NCI-H345 treated with DMSO at 0.1 percent for 48 hours (cell line): ENCODE measurements around the gene MOB1A.
A peak's percentile ranks its signal among the peaks of the same experiment; 100 is the strongest.
"Not testable (repeated sequence)": the region's sequence is repeated elsewhere in the genome, so short reads cannot be mapped to it uniquely, and the experiment has no call there.

Experiments
- DNase-seq: peaks from one replicate; lab custom pipeline; 2025; ENCODE audit not compliant: unreplicated experiment; lab: John Stamatoyannopoulos, UW

The MOB1A gene

DNA sequence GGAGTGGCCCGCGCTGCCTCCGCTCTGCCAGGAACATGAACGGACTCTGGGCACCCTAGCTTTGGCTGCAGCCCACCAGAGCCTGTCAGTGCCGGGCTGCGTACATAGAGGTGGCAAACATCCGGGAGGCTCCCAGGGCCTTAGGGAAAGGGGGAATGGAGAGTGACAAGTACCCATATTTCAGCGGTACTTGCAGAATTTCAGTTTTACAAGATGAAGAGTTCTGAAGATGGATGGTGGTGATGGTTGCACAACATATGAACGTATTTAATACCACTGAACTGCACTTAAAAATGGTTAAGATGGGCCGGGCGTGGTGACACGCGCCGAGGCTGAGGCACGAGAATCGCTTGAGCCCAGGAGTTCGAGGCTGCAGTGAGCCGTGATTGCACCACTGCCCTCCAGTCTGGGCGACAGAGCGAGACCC is 20.6 kb upstream of the MOB1A start:
- no peak for DNase-seq

GRCh38 chr2:74198461-74199274 is 20.0 kb upstream of the MOB1A start, which contains the start of gene MTHFD2:
MTHFD2 (plus strand) TSS chr2:74198615; CDS start chr2:74198642, 27 bp downstream.
- peak; percentile 96 for DNase-seq

DNA sequence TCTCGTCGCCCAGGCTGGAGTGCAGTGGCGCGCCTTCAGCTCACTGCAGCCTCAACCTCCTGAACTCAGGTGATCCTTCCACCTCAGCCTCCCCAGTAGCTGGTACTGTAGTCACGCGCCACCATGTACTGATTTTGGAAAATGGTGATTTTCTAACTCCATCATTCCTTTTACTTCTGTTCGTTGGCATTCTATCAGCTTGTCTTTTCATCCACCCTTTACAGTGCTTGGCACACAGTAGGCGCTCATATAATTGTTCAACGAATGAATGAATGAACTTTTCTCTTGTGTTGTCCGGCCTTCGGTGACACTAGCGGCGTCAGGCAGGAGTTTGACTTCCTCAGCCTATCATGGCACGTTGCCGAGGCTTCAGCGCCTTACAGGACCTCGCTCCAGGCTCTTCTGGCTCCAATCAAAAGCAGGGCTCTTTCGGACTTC is 19.4 kb upstream of the MOB1A start:
- no peak for DNase-seq

- DNase-seq: no peak
Observed at GRCh38 chr2:74197049-74197448, 18.4 kb upstream of the MOB1A start.

DNA sequence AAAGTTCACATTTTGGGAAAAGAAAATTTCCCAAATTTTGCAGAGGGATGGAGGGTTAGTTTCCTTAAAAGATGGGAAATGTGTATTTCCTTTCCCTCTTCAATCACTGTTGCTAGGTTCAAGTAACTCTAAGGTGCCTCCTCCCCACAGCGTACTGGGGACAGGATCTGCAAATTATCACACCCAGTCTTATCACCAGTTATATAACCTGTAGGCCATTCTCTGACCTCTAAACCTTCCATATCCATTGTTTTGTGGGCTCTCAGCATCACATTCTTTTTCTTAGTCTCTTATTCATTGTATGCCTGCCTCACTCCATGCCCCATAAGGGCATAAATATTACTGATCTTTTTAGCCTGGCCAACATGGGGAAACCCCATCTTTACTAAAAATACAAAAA is 16.1 kb upstream of the MOB1A start:
- no peak for DNase-seq

DNA sequence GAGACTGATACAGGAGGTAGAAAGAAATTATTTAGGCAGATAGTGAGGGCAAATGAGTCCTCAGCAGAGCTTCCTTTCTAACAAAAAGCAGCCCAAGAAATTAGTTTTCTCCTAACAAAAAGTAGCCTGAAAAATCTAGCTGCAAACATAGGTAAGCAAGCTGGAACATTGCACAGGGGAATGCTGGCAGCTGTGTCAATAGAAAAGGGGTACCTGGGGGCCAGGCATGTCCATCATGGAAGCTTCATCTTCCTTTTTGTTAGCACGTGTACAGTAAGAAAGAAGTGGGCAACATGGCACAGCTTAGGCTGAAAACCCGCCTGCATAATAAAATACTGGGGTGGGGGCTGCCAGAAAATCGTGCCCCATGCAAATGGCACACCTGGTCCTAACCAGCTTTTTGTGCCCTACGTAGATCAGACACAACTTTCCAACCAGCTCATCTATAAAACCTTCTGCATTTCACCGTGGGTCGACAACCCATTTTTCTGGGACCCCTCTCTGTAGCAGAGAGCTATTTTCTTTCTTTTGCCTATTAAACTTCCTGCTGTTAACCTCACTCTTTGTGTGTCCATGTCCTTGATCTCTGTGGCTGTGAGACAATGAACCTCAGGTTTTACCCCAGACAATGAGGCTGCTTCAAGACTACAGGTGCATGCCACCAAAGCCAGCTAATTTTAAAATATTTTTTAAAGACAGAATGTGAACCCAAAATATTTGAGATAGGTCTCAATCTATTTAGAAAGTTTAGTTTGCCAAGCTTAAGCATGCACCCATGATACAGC is 13.1 kb upstream of the MOB1A start:
- DNase-seq: peak; percentile 22

- no peak for DNase-seq
Observed at GRCh38 chr2:74188696-74189095, 10.0 kb upstream of the MOB1A start.

DNA sequence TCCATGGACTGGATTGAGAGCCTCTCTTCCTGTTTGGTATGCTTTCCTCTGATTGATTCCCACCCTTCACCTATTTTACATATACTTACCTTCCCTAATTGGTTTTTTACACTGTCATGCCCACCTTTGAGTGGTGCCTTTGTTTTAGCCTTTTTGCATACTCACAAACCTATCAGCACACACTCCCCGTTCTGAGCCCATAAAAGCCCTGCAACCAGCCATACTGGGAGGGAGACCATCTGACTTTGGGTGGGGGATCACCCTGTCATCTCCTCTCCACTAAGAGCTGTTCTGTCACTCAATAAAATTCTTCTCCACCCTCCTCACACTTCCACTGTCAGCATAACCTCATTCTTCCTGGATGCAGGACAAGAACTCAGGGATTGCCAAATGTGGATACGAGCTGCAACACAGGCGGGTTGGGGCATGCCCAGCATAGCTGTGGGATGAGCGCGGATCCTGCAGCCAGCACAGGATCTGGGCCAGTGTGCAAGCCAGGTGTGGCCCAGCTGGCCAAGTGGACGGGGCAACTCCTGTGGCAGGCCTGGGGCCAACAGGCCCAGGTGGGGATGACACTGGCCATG is 9.4 kb upstream of the MOB1A start:
- peak; percentile 13 for DNase-seq

DNA sequence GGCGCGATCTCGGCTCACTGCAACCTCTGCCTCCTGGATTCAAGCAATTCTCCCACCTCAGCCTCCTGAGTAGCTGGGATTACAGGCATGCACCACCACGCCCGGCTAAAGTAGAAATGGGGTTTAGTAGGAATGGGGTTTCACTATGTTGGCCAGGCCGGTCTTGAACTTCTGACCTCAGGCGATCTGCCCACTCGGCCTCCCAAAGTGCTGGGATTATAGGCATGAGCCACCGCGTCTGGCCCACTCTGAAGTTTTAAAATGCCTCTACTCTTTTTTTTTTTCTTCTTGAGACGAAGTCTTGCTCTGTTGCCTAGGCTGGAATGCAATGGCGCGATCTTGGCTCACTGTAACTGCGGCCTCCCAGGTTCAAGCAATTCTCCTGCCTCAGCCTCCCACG is 8.0 kb upstream of the MOB1A start:
- not testable (repeated sequence) for DNase-seq

GRCh38 chr2:74186038-74186437 is 7.4 kb upstream of the MOB1A start:
- no peak for DNase-seq

DNA sequence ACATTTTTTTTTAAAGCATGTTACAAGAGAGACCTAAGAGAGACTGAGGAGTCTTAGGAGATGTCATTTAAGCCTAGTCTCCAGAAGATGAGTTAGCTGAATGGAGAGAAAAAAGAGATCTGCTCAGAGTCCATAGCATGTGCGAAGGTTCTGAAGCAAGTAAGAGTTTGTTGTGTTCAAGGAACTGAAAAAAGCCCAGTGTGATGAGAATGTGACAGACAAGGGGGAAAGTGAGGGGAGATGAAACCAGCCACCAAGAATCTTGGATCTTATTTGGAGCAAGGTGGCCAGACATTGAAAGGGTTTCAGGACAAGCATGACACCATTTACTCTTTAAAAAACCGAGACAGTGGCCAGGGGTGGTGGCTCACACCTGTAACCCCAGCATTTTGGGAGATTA is 5.2 kb upstream of the MOB1A start:
- DNase-seq: no peak

DNA sequence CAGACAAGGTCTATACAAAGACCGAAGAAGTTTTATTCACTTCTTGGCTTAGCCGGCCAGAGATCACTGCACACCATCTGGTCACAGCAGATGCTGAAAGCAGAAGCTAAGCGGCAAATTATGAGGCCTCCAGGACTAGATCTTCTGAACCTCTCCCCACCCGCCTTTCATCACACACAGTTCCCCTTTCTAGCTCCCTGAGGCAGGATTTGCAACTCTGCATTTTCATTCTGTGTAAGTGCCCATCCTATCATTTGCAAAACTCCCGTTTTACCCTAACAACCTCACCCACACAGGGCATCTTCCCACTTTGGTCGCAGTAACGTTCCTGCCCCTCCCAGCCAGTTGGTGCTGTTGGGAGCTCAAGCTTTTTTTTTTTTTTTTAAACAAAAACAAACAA is 3.1 kb upstream of the MOB1A start:
- DNase-seq: no peak

GRCh38 chr2:74179063-74179865 is 585 bp upstream of the MOB1A start:
- no peak for DNase-seq

- no peak for DNase-seq
Observed at GRCh38 chr2:74177696-74178095, 983 bp downstream of the MOB1A start.

DNA sequence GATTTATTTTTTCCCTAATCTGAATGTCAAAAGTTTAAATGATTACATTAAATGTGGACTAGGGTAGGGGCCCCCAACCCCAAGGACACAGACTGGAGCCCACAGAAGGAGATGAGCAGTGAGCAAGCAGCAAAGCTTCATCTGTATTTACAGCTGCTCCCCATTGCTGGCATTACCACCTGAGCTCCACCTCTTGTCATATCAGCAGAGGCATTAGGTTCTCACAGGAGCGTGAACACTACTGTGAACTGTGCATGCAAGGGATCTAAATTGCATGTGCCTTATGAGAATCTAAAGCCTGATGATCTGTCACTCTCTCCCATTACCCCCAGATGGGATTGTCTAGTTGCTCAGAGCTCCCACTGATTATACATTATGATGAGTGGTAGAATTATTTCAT is 3.8 kb downstream of the MOB1A start:
- DNase-seq: no peak

GRCh38 chr2:74168739-74169138 is 9.9 kb downstream of the MOB1A start:
- DNase-seq: no peak

- no peak for DNase-seq
Observed at GRCh38 chr2:74164761-74165160, 13.9 kb downstream of the MOB1A start.

- DNase-seq: no peak
Observed at GRCh38 chr2:74162951-74163350, 15.7 kb downstream of the MOB1A start.

DNA sequence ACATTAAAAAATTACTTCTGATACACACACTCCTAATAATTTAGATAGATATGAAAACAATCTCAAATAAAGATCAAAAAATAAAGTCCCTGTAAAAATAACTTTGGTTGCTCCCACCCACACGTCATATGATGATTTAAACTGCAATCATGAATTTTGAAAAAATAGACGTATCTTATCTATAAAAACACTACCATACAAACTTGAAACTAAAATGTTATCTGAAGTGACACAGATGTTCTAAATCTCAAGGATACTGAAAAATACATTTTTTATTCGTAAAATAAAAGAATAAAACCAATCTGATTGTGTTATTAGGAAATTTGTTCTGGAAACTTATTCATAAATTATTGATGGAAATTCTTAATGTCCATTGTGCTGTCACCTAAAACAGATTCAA is 22.8 kb downstream of the MOB1A start:
- no peak for DNase-seq

GRCh38 chr2:74152954-74153353 is 25.7 kb downstream of the MOB1A start:
- no peak for DNase-seq
